Coronary artery (tissue), 2 donors: ENCODE results near the gene CABP4.
"Not testable (repeated sequence)": the region's sequence is repeated elsewhere in the genome, so short reads cannot be mapped to it uniquely, and the experiment has no call there.

Experiments
- DNase-seq: peaks from one replicate; pipeline ENCODE4 v3.0.0-alpha.2; 2017; ENCODE audit warnings: low spot score
- H3K27ac ChIP-seq, 2 donors: fragments of 200-600 bp; sonication (generic); one replicate each; pipeline ENCODE4 v1.5.1; 2016 to 2019
- H3K4me3 ChIP-seq: fragments of 200-600 bp; sonication (generic); 2 replicates; pipeline ENCODE4 v1.5.1; 2016; ENCODE audit warnings: mild to moderate bottlenecking, moderate library complexity
- TF ChIP-seq, protein P1 (sequence below): fragments of 200-600 bp; sonication (generic); IDR thresholded peaks from one replicate; pipeline ENCODE4 v1.5.1; 2019; ENCODE audit warnings: antibody characterized with exemption

The CABP4 gene

DNA sequence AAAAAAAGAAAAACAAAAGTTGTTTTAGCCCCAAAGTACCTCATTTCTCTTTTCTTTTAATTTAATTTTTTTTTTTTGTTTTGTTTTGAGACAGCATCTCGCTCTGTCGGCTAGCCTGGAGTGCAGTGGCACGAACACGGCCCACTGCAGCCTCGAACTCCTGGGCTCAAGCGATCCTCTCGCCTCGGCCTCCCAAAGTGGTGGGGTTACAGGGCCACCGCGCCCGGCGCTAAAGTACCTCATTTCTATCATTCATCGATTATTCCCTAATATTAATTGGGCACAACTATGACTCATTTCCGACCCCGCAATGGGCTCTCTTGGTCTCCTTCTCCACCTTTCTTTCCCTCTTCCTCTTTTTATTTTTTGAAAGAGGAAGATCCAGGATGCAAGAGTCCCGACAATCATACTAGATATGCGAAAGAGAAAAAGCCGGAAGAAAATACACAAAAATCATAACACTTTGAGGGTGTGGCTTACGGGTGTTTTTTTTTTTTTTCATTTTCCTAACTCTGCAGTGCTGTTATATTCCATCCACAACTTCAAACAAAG, 27.2 kb downstream of the CABP4 start:
- peak; percentile 58 for DNase-seq
- H3K27ac ChIP-seq, result peak overlapping the region; percentile 76 to 91
- H3K4me3 ChIP-seq, result peak overlapping the region; percentile 78
- TF ChIP-seq, protein P1, sequence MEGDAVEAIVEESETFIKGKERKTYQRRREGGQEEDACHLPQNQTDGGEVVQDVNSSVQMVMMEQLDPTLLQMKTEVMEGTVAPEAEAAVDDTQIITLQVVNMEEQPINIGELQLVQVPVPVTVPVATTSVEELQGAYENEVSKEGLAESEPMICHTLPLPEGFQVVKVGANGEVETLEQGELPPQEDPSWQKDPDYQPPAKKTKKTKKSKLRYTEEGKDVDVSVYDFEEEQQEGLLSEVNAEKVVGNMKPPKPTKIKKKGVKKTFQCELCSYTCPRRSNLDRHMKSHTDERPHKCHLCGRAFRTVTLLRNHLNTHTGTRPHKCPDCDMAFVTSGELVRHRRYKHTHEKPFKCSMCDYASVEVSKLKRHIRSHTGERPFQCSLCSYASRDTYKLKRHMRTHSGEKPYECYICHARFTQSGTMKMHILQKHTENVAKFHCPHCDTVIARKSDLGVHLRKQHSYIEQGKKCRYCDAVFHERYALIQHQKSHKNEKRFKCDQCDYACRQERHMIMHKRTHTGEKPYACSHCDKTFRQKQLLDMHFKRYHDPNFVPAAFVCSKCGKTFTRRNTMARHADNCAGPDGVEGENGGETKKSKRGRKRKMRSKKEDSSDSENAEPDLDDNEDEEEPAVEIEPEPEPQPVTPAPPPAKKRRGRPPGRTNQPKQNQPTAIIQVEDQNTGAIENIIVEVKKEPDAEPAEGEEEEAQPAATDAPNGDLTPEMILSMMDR, result no peak

DNA sequence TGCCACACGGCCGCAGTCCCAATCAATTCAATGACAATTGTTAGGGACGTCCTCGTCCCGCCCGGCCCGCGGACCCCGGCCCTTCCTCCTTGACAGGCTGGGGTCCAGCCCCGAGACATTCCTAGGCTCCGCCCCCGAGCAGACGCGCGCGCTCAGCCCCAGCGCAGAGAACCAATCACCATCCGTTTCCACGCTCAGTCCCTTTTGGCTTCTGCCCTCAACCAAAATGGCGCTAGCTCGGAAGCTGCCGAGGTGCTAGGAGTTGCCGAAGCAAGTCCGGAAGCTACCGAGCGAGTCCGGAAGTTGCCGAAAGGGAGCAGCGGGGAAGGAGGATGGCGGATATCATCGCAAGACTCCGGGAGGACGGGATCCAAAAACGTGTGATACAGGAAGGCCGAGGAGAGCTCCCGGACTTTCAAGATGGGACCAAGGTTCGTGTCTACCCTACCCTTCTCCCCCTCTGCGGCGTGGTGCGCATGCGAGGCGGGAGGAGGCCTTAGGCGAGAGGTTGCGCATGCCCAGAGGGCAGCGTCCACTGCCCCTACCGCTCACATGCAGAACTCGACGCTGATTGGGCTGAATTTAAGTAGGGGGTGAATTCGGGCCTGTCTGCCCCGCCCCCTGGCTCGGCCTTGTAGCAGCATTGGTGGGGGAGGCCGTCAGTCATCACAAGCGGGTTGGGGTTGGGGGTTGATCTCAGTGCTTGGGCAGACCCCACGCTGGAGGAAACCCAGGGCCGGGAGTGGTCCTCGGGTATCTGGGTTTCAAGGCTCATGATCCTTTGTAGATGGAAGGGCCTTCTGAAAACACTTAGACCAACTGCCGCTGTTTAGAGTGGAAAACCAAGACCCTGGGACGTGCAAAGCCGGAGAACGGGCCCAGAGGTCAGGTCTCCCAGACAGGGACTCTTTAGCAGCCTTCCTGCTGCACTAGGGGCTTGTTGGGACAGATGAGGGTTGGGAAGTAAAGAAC, 28.0 kb downstream of the CABP4 start, which contains the start of gene AIP:
TSS of gene AIP (plus strand) at position 200 of the 972 bp plus-strand sequence. CDS start at position 333, 133 bp downstream.
- TF ChIP-seq, protein P1, result no peak
- DNase-seq, result peak; percentile 98

DNA sequence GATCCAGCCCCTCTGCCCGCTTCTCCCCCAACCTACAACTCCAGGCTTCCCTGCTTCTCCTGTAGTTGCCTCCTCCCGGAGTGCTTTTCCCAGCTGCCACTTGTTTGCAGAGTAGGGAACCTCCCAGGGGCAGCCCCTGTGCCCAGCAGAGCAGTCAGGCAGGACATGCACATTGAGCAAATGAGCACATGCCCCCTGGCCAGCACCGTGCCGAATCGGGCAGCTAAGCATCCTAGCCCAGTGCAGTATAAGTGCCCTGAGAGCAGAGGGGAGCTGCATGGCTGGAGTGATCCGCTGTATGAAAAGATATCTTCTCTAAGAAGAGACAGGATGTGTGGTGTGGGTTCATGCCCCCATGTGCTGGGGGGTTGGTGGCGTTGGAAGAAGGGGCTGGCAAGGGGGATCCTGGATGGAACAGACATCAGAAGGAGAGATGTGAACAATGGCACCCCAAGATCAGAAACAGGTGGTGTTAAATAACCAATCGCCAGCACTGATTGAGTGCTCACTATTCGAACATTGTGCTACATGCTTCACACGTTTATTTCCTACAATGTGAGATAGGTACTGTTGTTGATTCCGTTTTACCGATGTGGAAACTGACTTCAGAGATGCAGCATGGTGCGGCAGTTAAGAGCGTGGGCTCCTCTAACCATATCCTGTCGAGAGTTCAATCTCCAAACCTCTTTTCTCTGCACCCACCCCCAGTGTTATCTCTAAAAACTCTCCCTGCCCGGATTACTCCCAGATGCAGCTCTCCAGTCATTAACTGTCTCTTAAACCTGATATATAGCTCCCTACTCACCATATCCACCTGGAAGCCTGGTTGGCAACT, 28.9 kb downstream of the CABP4 start:
- TF ChIP-seq, protein P1, result no peak
- Histone ChIP-seq H3K27ac (peak overlapping the region; percentile 76 to 91), H3K4me3 (peak overlapping the region; percentile 78)
- peak; percentile 73 for DNase-seq

More for the DNA sequence above, 28.0 kb downstream of the CABP4 start, which contains the start of gene AIP:
- Histone ChIP-seq H3K4me3 (peak within 1 kb of the TSS; percentile 78), H3K27ac (peak within 1 kb of the TSS; percentile 76 to 91)

DNA sequence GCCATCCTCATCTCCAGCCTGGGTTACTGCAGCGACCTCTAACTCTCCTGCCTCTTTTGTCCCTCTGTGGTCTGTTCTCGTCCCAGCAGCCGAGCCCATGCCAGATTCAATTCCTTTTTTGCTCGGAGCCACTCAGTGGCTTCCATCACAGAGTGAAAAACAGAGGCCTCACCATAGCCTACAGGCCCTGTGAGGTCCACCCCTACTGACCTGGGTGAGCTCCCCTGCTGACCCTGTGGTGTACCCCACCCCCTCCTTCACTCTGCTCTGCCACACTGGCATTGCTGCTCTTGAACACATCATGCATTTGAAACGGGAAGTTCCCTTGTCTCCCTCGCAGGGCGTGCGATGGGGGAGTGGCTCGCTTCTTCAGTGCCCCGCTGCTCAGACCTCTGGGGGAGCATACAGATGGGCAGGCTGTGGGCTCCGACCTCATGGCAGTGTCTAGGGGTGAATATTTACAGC, 29.7 kb downstream of the CABP4 start:
- TF ChIP-seq, protein P1, result no peak
- H3K27ac ChIP-seq, result peak overlapping the region in 1 of 2 donors; percentile 55
- DNase-seq, result no peak
- H3K4me3 ChIP-seq, result peak overlapping the region; percentile 78

DNA sequence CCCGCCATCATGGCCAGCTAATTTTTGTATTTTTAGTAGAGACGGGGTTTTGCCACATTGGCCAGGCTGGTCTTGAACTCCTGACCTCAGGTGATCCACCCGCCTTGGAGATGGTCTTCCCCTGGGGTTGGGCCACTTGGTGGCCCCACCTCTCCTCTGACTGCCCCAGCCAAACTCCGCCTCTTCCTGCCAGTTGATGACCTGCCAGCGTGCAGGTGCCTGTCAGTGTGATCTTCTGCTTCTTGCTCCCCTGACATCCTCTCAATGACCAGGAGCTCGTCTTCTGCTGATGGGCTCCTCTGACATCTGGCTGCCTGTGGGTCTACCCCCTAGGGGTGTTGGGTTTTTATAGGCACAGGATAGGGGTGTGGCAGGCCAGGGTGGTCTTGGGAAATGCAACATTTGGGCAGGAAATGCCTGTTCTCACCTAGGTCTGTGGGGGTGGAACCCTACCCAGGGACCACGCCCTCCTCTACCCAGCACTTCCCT, 30.8 kb downstream of the CABP4 start:
- not testable (repeated sequence) for DNase-seq, H3K27ac ChIP-seq, H3K4me3 ChIP-seq

DNA sequence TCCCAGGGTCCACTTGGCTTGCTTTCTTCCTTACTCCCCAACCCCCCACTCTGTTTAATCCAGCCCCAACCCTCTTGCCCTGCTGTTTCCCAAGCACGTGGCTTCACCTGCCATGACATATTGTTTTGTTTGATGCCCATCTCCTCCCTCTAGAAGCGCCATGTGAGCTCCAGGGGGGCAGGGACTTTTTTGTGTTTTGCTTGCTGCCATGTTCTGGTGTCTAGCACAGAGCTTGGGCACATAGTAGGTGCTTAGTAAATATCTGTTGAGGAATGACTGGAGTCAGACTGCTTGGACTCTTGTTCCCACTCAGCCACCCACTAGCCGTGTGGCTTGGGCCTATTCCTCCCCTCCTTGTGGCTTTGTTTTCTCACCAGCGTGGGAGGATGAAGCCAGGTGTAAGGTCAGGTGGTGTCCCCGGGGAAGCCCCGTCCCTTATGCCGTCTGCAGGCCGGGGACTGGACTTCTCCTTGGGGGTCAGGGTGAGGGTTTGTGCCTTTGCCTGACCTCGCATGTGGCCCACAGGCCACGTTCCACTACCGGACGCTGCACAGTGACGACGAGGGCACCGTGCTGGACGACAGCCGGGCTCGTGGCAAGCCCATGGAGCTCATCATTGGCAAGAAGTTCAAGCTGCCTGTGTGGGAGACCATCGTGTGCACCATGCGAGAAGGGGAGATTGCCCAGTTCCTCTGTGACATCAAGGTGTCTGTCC, 31.5 kb downstream of the CABP4 start:
- H3K4me3 ChIP-seq, result no peak overlapping the region
- no peak for DNase-seq
- TF ChIP-seq, protein P1, result no peak

More for the DNA sequence above, 31.5 kb downstream of the CABP4 start:
- H3K27ac ChIP-seq, result no peak overlapping the region
